ENCODE results near the gene QRSL1.
"Not testable (repeated sequence)": the region's sequence is repeated elsewhere in the genome, so short reads cannot be mapped to it uniquely, and the experiment has no call there.

The QRSL1 gene

DNA sequence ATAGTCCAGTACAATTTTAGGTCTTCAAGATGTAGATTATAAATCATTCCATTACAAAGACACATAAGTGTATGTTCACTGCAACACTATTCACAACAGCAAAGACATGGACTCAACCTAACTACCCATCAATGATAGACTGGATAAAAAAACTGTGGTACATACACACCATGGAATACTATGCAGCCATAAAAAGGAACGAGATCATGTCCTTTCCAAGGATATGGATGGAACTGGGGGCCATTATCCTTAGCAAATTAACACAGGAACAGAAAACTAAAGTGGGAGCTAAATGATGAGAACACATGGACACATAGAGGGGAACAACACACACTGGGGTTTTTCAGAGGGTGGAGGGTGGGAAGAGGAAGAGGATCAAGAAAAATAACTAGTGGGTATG is 6.3 kb upstream of the QRSL1 start:
- no peak for DNase-seq

DNA sequence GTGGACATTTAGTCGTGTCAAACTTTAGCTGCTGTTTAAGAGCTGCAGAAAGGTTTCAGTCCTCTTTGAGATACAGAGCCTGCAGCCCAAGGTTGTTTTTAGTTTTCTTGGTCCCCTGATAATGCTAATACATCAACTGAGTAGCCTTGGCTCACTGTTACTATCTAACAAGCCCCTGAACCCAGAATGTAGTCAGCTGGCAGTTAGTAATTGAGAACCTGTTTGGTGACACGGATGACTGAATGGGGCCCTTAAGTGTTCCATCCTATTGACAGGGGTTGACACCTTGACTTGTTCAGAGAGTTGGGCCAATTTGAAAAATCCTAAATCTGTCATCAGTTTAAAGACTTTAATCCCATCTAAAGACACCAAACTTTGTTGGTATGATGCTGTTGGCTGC is 2.9 kb upstream of the QRSL1 start:
- no peak for DNase-seq

GRCh38 chr6:106627760-106628159 is 1.6 kb upstream of the QRSL1 start:
- DNase-seq, result not testable (repeated sequence)

- DNase-seq, result no peak
These were observed 698 bp upstream of the QRSL1 start for GRCh38 chr6:106628658-106629102.

- no peak for DNase-seq
These were observed 433 bp downstream of the QRSL1 start for GRCh38 chr6:106629859-106630163.

- DNase-seq, result peak; percentile 59
These were observed 988 bp downstream of the QRSL1 start for GRCh38 chr6:106630366-106630765.

DNA sequence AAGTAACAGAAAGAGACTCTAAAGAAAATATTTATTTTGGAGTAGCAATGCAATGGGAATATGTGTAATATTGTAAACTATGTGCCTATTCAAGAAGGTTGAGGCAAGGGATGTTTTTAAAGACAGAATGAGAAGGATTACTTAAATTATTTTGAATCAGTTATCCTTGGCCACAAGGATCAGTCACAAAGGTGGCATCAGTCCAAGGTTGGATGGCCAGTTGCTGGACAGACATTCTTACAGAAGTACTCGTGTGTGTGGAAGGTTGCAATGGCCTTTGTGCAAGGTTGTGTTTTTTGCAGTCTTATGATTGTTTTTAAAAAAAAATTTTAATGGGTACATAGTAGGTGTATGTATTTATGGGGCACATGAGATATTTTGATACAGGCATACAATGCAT is 2.0 kb downstream of the QRSL1 start:
- DNase-seq, result peak; percentile 14

GRCh38 chr6:106634565-106634964 is 5.2 kb downstream of the QRSL1 start:
- DNase-seq, result no peak

- DNase-seq, result no peak
These were observed 7.8 kb downstream of the QRSL1 start for GRCh38 chr6:106637051-106637716.

DNA sequence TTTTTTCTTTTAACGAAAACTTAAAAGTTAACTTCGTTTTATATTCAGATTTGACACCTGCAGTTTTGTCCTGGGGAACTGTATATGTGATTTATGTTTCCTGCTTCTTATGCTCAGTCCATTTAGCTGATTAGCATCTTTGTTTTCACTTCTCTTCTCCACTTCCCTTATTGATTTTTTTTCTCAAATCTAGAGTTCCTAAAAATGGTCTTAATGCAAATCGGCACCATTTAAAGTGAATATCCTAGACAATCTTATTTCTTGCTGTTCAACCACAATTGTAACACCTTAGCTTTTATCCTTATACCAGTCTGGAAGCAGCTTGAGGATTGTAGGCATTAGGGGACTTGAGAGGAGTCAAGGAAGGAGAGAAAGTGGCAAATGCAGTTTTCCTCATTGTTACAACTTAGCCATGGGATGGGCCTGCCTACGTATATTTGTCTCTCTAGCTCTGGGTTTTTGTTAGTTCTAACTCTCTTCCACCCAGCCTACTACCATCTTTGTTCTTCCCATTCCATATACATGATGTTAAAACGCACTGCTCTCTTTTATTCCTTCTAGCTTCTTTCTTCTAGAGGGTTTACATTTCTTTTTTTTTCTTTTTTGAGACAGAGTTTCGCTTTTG is 8.5 kb downstream of the QRSL1 start:
- DNase-seq, result peak; percentile 69

- no peak for DNase-seq
These were observed 10.4 kb downstream of the QRSL1 start for GRCh38 chr6:106639812-106640211.

DNA sequence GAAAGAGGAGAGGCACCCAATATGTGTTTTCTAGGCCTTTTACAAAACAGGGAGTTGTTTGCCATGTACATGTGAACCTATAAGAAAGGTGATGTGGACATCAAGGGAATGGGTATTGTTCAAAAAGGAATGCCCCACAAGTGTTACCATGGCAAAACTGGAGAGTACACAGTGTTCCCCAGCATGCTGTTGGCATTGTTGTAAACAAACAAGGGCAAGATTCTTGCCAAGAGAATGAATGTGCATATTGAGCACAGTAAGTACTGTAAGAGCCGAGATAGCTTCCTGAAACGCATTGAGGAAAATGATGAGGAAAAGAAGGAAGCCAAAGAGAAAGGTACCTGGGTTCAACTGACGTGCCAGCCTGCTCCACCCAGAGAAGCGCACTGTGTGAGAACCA is 13.1 kb downstream of the QRSL1 start:
- no peak for DNase-seq

- no peak for DNase-seq
These were observed 13.7 kb downstream of the QRSL1 start for GRCh38 chr6:106643061-106643460.

- DNase-seq, result peak; percentile 76
These were observed 19.4 kb downstream of the QRSL1 start for GRCh38 chr6:106648651-106649308.

- DNase-seq, result peak; percentile 47
These were observed 29.1 kb downstream of the QRSL1 start for GRCh38 chr6:106658469-106658868.

DNA sequence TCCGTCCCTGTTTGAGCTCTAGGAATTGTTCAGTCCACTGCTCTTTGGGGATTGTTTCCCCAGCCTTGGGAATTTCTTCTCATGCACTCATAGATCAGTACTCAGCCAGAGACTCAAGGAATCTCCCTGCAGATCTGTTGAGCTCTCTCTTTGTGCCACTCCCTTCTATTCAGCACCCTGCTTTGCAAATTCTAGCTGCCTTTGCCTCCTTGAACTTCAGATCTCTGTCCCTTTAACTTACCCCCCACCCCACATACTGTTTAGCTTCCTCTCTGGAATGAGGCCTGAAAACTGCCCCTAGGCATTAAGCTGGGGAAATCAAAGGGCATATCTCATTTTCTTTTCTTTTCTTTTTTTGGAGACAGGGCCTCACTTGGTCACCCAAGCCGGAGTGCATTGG is 30.5 kb downstream of the QRSL1 start:
- DNase-seq, result no peak

- DNase-seq, result no peak
These were observed 33.1 kb downstream of the QRSL1 start for GRCh38 chr6:106662458-106662857.

DNA sequence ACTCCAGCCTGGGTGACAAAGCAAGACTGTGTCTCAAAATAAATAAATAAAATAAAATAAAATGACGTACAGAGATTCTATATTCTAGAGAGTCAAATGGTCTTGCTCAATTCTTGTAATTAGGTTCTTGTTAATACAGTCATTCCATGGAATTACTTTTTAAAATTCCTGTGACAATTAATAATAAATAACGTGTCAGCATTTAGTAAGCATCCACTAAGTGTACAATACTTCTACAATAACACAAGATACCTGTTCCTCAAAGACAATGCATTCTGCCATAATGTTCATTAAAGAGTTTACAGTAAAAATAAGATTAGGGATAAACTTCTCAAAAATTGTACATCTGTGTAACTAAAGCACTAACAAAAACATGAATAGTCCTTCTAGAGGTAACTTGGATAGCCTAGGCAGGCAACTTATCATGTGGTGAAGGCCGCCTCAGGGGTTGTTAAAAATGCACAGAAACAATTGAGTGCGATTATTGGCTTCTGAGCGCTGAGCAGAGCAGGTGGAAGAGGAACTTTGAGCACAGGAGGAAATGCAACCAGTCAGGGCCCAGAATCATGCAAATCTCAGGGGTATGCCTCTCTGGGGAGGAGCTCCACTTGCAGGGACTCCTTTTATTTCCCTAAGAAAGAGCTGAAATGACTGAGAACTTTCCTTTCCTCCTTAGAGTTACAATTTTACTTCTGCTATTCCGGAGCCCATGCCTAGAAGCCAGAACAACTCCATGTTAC is 37.1 kb downstream of the QRSL1 start:
- DNase-seq, result no peak

GRCh38 chr6:106667022-106667402 is 37.6 kb downstream of the QRSL1 start:
- DNase-seq, result no peak

GRCh38 chr6:106670236-106670635 is 40.9 kb downstream of the QRSL1 start:
- no peak for DNase-seq

- no peak for DNase-seq
These were observed 42.3 kb downstream of the QRSL1 start for GRCh38 chr6:106671651-106672050.

- no peak for DNase-seq
These were observed 45.3 kb downstream of the QRSL1 start for GRCh38 chr6:106674541-106675229.

GRCh38 chr6:106677282-106677681 is 47.9 kb downstream of the QRSL1 start:
- no peak for DNase-seq

Data from OCI-M1 (cell line).